Keratinocyte (primary cell): ENCODE measurements around the gene HDAC7. TPM values are rescaled to one million over a fixed set of nuclear protein-coding genes. Genes with fewer than 3 reads are reported as not detected.

Experiments
- DNase-seq: peaks from one replicate; pipeline ENCODE4 v3.0.0-alpha.2; 2011; ENCODE audit warnings: low read depth, missing footprints, low spot score
- FAIRE-seq: peaks from 2 replicates; lab custom pipeline; 2011; peaks lifted over from hg19 to GRCh38; lab: Jason Lieb, UNC
- H2AFZ ChIP-seq: 2 replicates; pipeline ENCODE4 v1.6.0; 2012; ENCODE audit warnings: low read length, control low read depth, inconsistent platforms; ENCODE audit not compliant: control insufficient read depth
- H3K27ac ChIP-seq: 2 replicates; pipeline ENCODE4 v1.5.1; 2011; ENCODE audit warnings: low read length; ENCODE audit not compliant: control insufficient read depth, insufficient read depth
- H3K27me3 ChIP-seq: 3 replicates; pipeline ENCODE4 v1.6.0; 2011; ENCODE audit warnings: low read length; ENCODE audit not compliant: control insufficient read depth, insufficient read depth; ENCODE audit errors: extremely low read depth
- H3K36me3 ChIP-seq, 2 experiments: 2 replicates in 1 of 2; 3 replicates in 1 of 2; pipeline ENCODE4 v1.5.1; 2011; ENCODE audit warnings: low read length in 2 of 2, mild to moderate bottlenecking in 1 of 2; ENCODE audit not compliant: control insufficient read depth in 2 of 2, insufficient read depth in 2 of 2; ENCODE audit errors: extremely low read depth in 1 of 2
- H3K4me1 ChIP-seq: 3 replicates; pipeline ENCODE4 v1.5.1; 2011; ENCODE audit warnings: low read length; ENCODE audit not compliant: control insufficient read depth, insufficient read depth; ENCODE audit errors: extremely low read depth
- H3K4me2 ChIP-seq: 3 replicates; pipeline ENCODE4 v1.6.0; 2011; ENCODE audit warnings: low read depth, low read length; ENCODE audit not compliant: control insufficient read depth, insufficient read depth; ENCODE audit errors: extremely low read depth
- H3K4me3 ChIP-seq, 3 experiments: fragments of 200-600 bp in 1 of 3; sonication (generic) in 1 of 3; 2 replicates in 2 of 3; 3 replicates in 1 of 3; pipeline ENCODE4 v1.5.1; 2011 to 2016; ENCODE audit warnings: low read length in 3 of 3, mild to moderate bottlenecking in 3 of 3, control low read depth in 2 of 3, inconsistent platforms in 1 of 3, low read depth in 1 of 3, mixed read lengths in 1 of 3, mixed run types in 1 of 3, moderate library complexity in 1 of 3; ENCODE audit not compliant: control insufficient read depth in 2 of 3, insufficient read depth in 2 of 3; ENCODE audit errors: extremely low read depth in 1 of 3
- H3K79me2 ChIP-seq: 2 replicates; pipeline ENCODE4 v1.6.0; 2012; ENCODE audit warnings: low read length; ENCODE audit not compliant: control insufficient read depth, insufficient read depth
- H3K9ac ChIP-seq: 3 replicates; pipeline ENCODE4 v1.6.0; 2011; ENCODE audit warnings: low read length; ENCODE audit not compliant: control insufficient read depth, insufficient read depth; ENCODE audit errors: extremely low read depth
- H3K9me1 ChIP-seq: 3 replicates; pipeline ENCODE4 v1.6.0; 2011; ENCODE audit warnings: low read length; ENCODE audit not compliant: control insufficient read depth, insufficient read depth; ENCODE audit errors: extremely low read depth
- H3K9me3 ChIP-seq: 2 replicates; pipeline ENCODE4 v1.5.1; 2012; ENCODE audit warnings: low read depth, low read length; ENCODE audit not compliant: control insufficient read depth
- H4K20me1 ChIP-seq: 3 replicates; pipeline ENCODE4 v1.6.0; 2011; ENCODE audit warnings: low read length; ENCODE audit not compliant: control insufficient read depth, insufficient read depth; ENCODE audit errors: extremely low read depth
- EZH2 ChIP-seq: IDR thresholded peaks from one replicate; pipeline ENCODE4 v1.6.1; 2012; ENCODE audit warnings: inconsistent platforms, mild to moderate bottlenecking, low read length, moderate library complexity
- dilution Hi-C: fragments of 300-500 bp; cut with MboI; formaldehyde crosslinking; loops from one replicate; pipeline ENCODE4 v1.7.0; 2020; ENCODE audit warnings: low sequenced_read_pairs; ENCODE audit not compliant: extremely low pct_ligation_motif_present
- polyA plus RNA-seq, 5 experiments: library from polyadenylated mRNA; depleted of rRNA in 3 of 5; stranded (reverse) in 3 of 5; stranded (forward) in 1 of 5; unstranded in 1 of 5; fragments of >200 nt; gene quantifications; 1 replicate in 1 of 5; 2 replicates in 3 of 5; 3 replicates in 1 of 5; pipeline versions ENCODE4 v1.2.1 to v1.2.3, GENCODE V29; 2011 to 2012; ENCODE audit warnings: missing spikeins in 2 of 5, low read depth in 1 of 5, low replicate concordance in 1 of 5
- TF ChIP-seq, protein P1 (sequence below), 3 experiments: IDR thresholded peaks in 1 of 3; conservative IDR thresholded peaks in 1 of 3; optimal IDR thresholded peaks in 1 of 3; 2 replicates in 2 of 3; 3 replicates in 1 of 3; pipeline versions ENCODE3 to v1.5.1; 2011; ENCODE audit warnings: low read length in 3 of 3, mild to moderate bottlenecking in 3 of 3, moderate library complexity in 2 of 3, control low read depth in 1 of 3, inconsistent platforms in 1 of 3; ENCODE audit not compliant: insufficient read depth in 2 of 3; ENCODE audit errors: extremely low read depth in 1 of 3

The HDAC7 gene
- polyA plus RNA-seq, 1 donor (not counting 4 experiments of a cell fraction or from before 2014, with no cell fraction given) = 17.0 TPM

DNA sequence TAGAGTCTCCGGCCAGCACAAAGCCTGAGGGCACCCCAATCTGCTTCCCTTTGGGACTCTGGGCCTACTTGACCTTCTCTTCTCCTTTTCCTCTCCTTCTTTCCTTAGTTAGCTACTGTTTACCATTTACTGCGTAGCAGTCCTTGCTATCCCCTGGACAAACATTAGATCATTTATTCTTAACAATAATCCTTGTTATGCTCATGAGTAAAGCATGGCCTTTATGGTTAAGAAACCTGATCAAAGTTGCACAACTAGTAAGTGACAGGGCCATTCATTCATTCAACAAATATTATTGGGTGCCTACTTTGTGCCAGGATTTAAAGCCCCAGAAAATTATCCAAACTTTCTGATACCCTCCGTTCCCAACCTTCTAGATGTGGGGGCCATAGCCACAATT, 3.2 kb upstream of the HDAC7 start:
- Histone ChIP-seq H3K27me3 (no peaks in the 10 kb centered on the region), H2AFZ (no peak overlapping the region), H3K4me2 (no peak overlapping the region), H3K27ac (no peak overlapping the region), H3K36me3 (peaks cover 1 to 6% of the 10 kb centered on the region in 2 experiments), H3K9me1 (peaks cover 6% of the 10 kb centered on the region), H3K4me3 (no peak overlapping the region), H3K9me3 (no peaks in the 10 kb centered on the region), H3K9ac (no peak overlapping the region), H3K4me1 (peaks cover 53% of the 10 kb centered on the region), H4K20me1 (no peaks in the 10 kb centered on the region), H3K79me2 (peaks cover 27% of the 10 kb centered on the region)
- TF ChIP-seq, protein P1, sequence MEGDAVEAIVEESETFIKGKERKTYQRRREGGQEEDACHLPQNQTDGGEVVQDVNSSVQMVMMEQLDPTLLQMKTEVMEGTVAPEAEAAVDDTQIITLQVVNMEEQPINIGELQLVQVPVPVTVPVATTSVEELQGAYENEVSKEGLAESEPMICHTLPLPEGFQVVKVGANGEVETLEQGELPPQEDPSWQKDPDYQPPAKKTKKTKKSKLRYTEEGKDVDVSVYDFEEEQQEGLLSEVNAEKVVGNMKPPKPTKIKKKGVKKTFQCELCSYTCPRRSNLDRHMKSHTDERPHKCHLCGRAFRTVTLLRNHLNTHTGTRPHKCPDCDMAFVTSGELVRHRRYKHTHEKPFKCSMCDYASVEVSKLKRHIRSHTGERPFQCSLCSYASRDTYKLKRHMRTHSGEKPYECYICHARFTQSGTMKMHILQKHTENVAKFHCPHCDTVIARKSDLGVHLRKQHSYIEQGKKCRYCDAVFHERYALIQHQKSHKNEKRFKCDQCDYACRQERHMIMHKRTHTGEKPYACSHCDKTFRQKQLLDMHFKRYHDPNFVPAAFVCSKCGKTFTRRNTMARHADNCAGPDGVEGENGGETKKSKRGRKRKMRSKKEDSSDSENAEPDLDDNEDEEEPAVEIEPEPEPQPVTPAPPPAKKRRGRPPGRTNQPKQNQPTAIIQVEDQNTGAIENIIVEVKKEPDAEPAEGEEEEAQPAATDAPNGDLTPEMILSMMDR (optimal IDR thresholded peaks at IDR 0.05 in 1 of 3, IDR thresholded peaks at IDR 0.05 in 1 of 3, conservative IDR thresholded peaks at IDR 0.05 in 1 of 3; ENCODE audit: extremely low read depth in 1 of 3, insufficient read depth in 2 of 3, low read length in 3 of 3) = no peak
- no peak for TF ChIP-seq EZH2
- DNase-seq (no peak), FAIRE-seq (no peak)
- dilution Hi-C loops = no loop called here

DNA sequence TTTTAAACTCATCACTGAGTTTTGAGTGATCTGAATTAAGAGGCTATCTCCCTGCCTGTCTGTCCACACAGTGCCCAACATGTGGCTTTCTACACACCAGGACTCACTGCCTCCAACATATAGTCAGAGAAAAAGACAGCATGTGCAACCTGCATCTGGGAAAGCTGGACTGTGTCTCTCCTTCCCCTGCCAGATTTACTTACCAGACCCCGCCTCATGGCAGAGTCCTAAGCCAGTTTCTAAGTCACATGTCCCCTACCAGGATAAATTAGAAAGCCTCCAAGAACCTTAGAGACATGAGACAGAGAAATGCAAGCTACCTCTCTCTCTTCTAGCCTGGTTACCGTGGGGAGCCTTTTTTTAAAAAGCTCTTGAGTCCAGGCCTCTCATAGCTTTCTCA, 2.7 kb upstream of the HDAC7 start:
- H3K4me2 ChIP-seq = no peak overlapping the region
- no peak for TF ChIP-seq EZH2
- TF ChIP-seq, protein P1 (optimal IDR thresholded peaks at IDR 0.05 in 1 of 3, IDR thresholded peaks at IDR 0.05 in 1 of 3, conservative IDR thresholded peaks at IDR 0.05 in 1 of 3; ENCODE audit: extremely low read depth in 1 of 3, insufficient read depth in 2 of 3, low read length in 3 of 3) = no peak
- FAIRE-seq = no peak
- no peak for DNase-seq
- dilution Hi-C loops = no loop called here
- H3K4me1 ChIP-seq = peaks cover 57% of the 10 kb centered on the region
- H3K79me2 ChIP-seq = peaks cover 31% of the 10 kb centered on the region
- no peak overlapping the region for H3K27ac ChIP-seq
- H3K27me3 ChIP-seq = no peaks in the 10 kb centered on the region
- peaks cover 1 to 9% of the 10 kb centered on the region in 2 experiments for H3K36me3 ChIP-seq
- no peak overlapping the region for H2AFZ ChIP-seq
- no peak overlapping the region for H3K9ac ChIP-seq
- H3K4me3 ChIP-seq = no peak overlapping the region
- no peaks in the 10 kb centered on the region for H4K20me1 ChIP-seq
- H3K9me3 ChIP-seq = no peaks in the 10 kb centered on the region
- H3K9me1 ChIP-seq = peaks cover 6% of the 10 kb centered on the region
